ENCODE results near the gene CCDC57.

Gene CCDC57

GRCh38 chr17:82188001-82188961 lies 24.4 kb downstream of the CCDC57 start:
- no peaks in the 10 kb centered on the region for H3K4me1 ChIP-seq (ENCODE audit: insufficient read depth, low read length)
- H3K27me3 ChIP-seq (ENCODE audit: insufficient read depth, low read length), result no peaks in the 10 kb centered on the region
- H3K27ac ChIP-seq (ENCODE audit: low read depth, low read length), result no peak overlapping the region
- H3K9me3 ChIP-seq (ENCODE audit: insufficient read depth, low read depth, low read length), result no peaks in the 10 kb centered on the region
- peaks cover 21% of the 10 kb centered on the region; the same call in 1 of the 2 replicates for H3K36me3 ChIP-seq (ENCODE audit: insufficient read depth, low read length)
- H3K4me3 ChIP-seq (ENCODE audit: low read length), result no peak overlapping the region
- 90% methylated on average over 26 of the region's 26 CpGs for WGBS
- no peak overlapping the region for H3K9ac ChIP-seq (ENCODE audit: low read depth, low read length)

- Histone ChIP-seq H3K4me3 (ENCODE audit: low read length) (no peak overlapping the region), H3K9me3 (ENCODE audit: insufficient read depth, low read depth, low read length) (no peaks in the 10 kb centered on the region), H3K36me3 (ENCODE audit: insufficient read depth, low read length) (peaks cover 18% of the 10 kb centered on the region; the same call in 1 of the 2 replicates), H3K27me3 (ENCODE audit: insufficient read depth, low read length) (no peaks in the 10 kb centered on the region), H3K27ac (ENCODE audit: low read depth, low read length) (no peak overlapping the region), H3K9ac (ENCODE audit: low read depth, low read length) (no peak overlapping the region), H3K4me1 (ENCODE audit: insufficient read depth, low read length) (no peaks in the 10 kb centered on the region)
- WGBS, result over 99% methylated on average over 11 of the region's 23 CpGs
Measured at GRCh38 chr17:82187500-82187899, 25.1 kb downstream of the CCDC57 start.

- Histone ChIP-seq H3K36me3 (ENCODE audit: insufficient read depth, low read length) (peaks cover 14% of the 10 kb centered on the region; the same call in 1 of the 2 replicates), H3K4me1 (ENCODE audit: insufficient read depth, low read length) (no peaks in the 10 kb centered on the region), H3K9ac (ENCODE audit: low read depth, low read length) (no peak overlapping the region), H3K27me3 (ENCODE audit: insufficient read depth, low read length) (no peaks in the 10 kb centered on the region; the same call in 1 of the 2 replicates), H3K4me3 (ENCODE audit: low read length) (no peak overlapping the region), H3K9me3 (ENCODE audit: insufficient read depth, low read depth, low read length) (no peaks in the 10 kb centered on the region), H3K27ac (ENCODE audit: low read depth, low read length) (no peak overlapping the region)
- WGBS, result 93% methylated on average over 15 of the region's 15 CpGs
Measured at GRCh38 chr17:82186221-82186620, 26.4 kb downstream of the CCDC57 start.

GRCh38 chr17:82184761-82185160 lies 27.9 kb downstream of the CCDC57 start:
- WGBS, result 95% methylated on average over 5 of the region's 5 CpGs
- H3K27me3 ChIP-seq (ENCODE audit: insufficient read depth, low read length), result peaks cover 10% of the 10 kb centered on the region
- H3K9ac ChIP-seq (ENCODE audit: low read depth, low read length), result no peak overlapping the region
- no peak overlapping the region for H3K4me3 ChIP-seq (ENCODE audit: low read length)
- no peaks in the 10 kb centered on the region for H3K9me3 ChIP-seq (ENCODE audit: insufficient read depth, low read depth, low read length)
- H3K36me3 ChIP-seq (ENCODE audit: insufficient read depth, low read length), result peaks cover 14% of the 10 kb centered on the region; the same call in 1 of the 2 replicates
- no peaks in the 10 kb centered on the region for H3K4me1 ChIP-seq (ENCODE audit: insufficient read depth, low read length)
- H3K27ac ChIP-seq (ENCODE audit: low read depth, low read length), result no peak overlapping the region

- no peaks in the 10 kb centered on the region for H3K4me1 ChIP-seq (ENCODE audit: insufficient read depth, low read length)
- no peak overlapping the region for H3K9ac ChIP-seq (ENCODE audit: low read depth, low read length)
- H3K36me3 ChIP-seq (ENCODE audit: insufficient read depth, low read length), result peaks cover 17% of the 10 kb centered on the region; the same call in 1 of the 2 replicates
- no peak overlapping the region for H3K4me3 ChIP-seq (ENCODE audit: low read length)
- H3K27ac ChIP-seq (ENCODE audit: low read depth, low read length), result no peak overlapping the region
- H3K27me3 ChIP-seq (ENCODE audit: insufficient read depth, low read length), result peaks cover 48% of the 10 kb centered on the region
- 89% methylated on average over 31 of the region's 31 CpGs for WGBS
- H3K9me3 ChIP-seq (ENCODE audit: insufficient read depth, low read depth, low read length), result no peaks in the 10 kb centered on the region
Measured at GRCh38 chr17:82180776-82181528, 31.7 kb downstream of the CCDC57 start.

- H3K9ac ChIP-seq (ENCODE audit: low read depth, low read length), result no peak overlapping the region
- 96% methylated on average over 10 of the region's 10 CpGs for WGBS
- peaks cover 7% of the 10 kb centered on the region; the same call in 1 of the 2 replicates for H3K4me1 ChIP-seq (ENCODE audit: insufficient read depth, low read length)
- H3K9me3 ChIP-seq (ENCODE audit: insufficient read depth, low read depth, low read length), result no peaks in the 10 kb centered on the region
- peaks cover 58% of the 10 kb centered on the region for H3K27me3 ChIP-seq (ENCODE audit: insufficient read depth, low read length)
- H3K27ac ChIP-seq (ENCODE audit: low read depth, low read length), result no peak overlapping the region
- peaks cover 15% of the 10 kb centered on the region; the same call in 1 of the 2 replicates for H3K36me3 ChIP-seq (ENCODE audit: insufficient read depth, low read length)
- no peak overlapping the region for H3K4me3 ChIP-seq (ENCODE audit: low read length)
Measured at GRCh38 chr17:82179946-82180475, 32.6 kb downstream of the CCDC57 start.

- H3K4me1 ChIP-seq (ENCODE audit: insufficient read depth, low read length), result peaks cover 13% of the 10 kb centered on the region; the same call in 1 of the 2 replicates
- no peaks in the 10 kb centered on the region for H3K9me3 ChIP-seq (ENCODE audit: insufficient read depth, low read depth, low read length)
- H3K4me3 ChIP-seq (ENCODE audit: low read length), result no peak overlapping the region
- WGBS, result 95% methylated on average over 13 of the region's 13 CpGs
- no peak overlapping the region for H3K9ac ChIP-seq (ENCODE audit: low read depth, low read length)
- H3K27ac ChIP-seq (ENCODE audit: low read depth, low read length), result no peak overlapping the region
- H3K36me3 ChIP-seq (ENCODE audit: insufficient read depth, low read length), result peaks cover 9% of the 10 kb centered on the region; the same call in 1 of the 2 replicates
- H3K27me3 ChIP-seq (ENCODE audit: insufficient read depth, low read length), result peaks cover 64% of the 10 kb centered on the region
Measured at GRCh38 chr17:82179412-82179811, 33.2 kb downstream of the CCDC57 start.

- 86% methylated on average over 23 of the region's 24 CpGs for WGBS
- no peaks in the 10 kb centered on the region for H3K9me3 ChIP-seq (ENCODE audit: insufficient read depth, low read depth, low read length)
- H3K36me3 ChIP-seq (ENCODE audit: insufficient read depth, low read length), result peaks cover 8% of the 10 kb centered on the region; the same call in 1 of the 2 replicates
- no peak overlapping the region for H3K9ac ChIP-seq (ENCODE audit: low read depth, low read length)
- peaks cover 69% of the 10 kb centered on the region for H3K27me3 ChIP-seq (ENCODE audit: insufficient read depth, low read length)
- H3K27ac ChIP-seq (ENCODE audit: low read depth, low read length), result no peak overlapping the region
- H3K4me3 ChIP-seq (ENCODE audit: low read length), result no peak overlapping the region
- H3K4me1 ChIP-seq (ENCODE audit: insufficient read depth, low read length), result peaks cover 17% of the 10 kb centered on the region
Measured at GRCh38 chr17:82178499-82179261, 34.0 kb downstream of the CCDC57 start.

GRCh38 chr17:82177761-82178498 lies 34.7 kb downstream of the CCDC57 start:
- WGBS, result 92% methylated on average over 13 of the region's 13 CpGs
- peaks cover 76% of the 10 kb centered on the region for H3K27me3 ChIP-seq (ENCODE audit: insufficient read depth, low read length)
- no peaks in the 10 kb centered on the region for H3K9me3 ChIP-seq (ENCODE audit: insufficient read depth, low read depth, low read length)
- no peak overlapping the region for H3K27ac ChIP-seq (ENCODE audit: low read depth, low read length)
- no peak overlapping the region for H3K4me3 ChIP-seq (ENCODE audit: low read length)
- peaks cover 23% of the 10 kb centered on the region for H3K4me1 ChIP-seq (ENCODE audit: insufficient read depth, low read length)
- H3K9ac ChIP-seq (ENCODE audit: low read depth, low read length), result no peak overlapping the region
- peaks cover 4% of the 10 kb centered on the region; the same call in 1 of the 2 replicates for H3K36me3 ChIP-seq (ENCODE audit: insufficient read depth, low read length)

- Histone ChIP-seq H3K9me3 (ENCODE audit: insufficient read depth, low read depth, low read length) (no peaks in the 10 kb centered on the region), H3K4me1 (ENCODE audit: insufficient read depth, low read length) (peaks cover 23% of the 10 kb centered on the region), H3K27me3 (ENCODE audit: insufficient read depth, low read length) (peaks cover 83% of the 10 kb centered on the region), H3K4me3 (ENCODE audit: low read length) (no peak overlapping the region), H3K27ac (ENCODE audit: low read depth, low read length) (no peak overlapping the region), H3K36me3 (ENCODE audit: insufficient read depth, low read length) (peaks cover 3% of the 10 kb centered on the region; the same call in 1 of the 2 replicates), H3K9ac (ENCODE audit: low read depth, low read length) (no peak overlapping the region)
- 95% methylated on average over 11 of the region's 11 CpGs for WGBS
Measured at GRCh38 chr17:82177276-82177675, 35.4 kb downstream of the CCDC57 start.
